Calu3 (cell line): ENCODE data around the gene DNAJC7. TPM values are rescaled to one million over a fixed set of nuclear protein-coding genes. Genes with fewer than 3 reads are reported as not detected.
A peak's percentile ranks its signal among the peaks of the same experiment; 100 is the strongest.

Source experiments
- BruUV-seq: library from RNA; stranded (reverse); fragments of 400-500 nt; replicated peaks from 2 replicates; lab custom pipeline; 2021; lab: Mats Ljungman, UMichigan
- CTCF ChIA-PET: fragments of 300-600 bp; sonication (Branson Sonifier 250); formaldehyde crosslinking; loops from one replicate; lab custom pipeline; 2022; ENCODE audit warnings: antibody characterized with exemption; lab: Charles Lee
- DNase-seq: peaks from one replicate; pipeline ENCODE4 v3.0.0; 2022
- H3K27ac Mint-ChIP-seq: one replicate; pipeline ENCODE4 v1.8.0; 2022; ENCODE audit warnings: mixed read lengths; ENCODE audit not compliant: unreplicated experiment
- H3K27me3 Mint-ChIP-seq: one replicate; pipeline ENCODE4 v1.8.0; 2022; ENCODE audit warnings: mixed read lengths; ENCODE audit not compliant: unreplicated experiment
- H3K36me3 Mint-ChIP-seq: one replicate; pipeline ENCODE4 v1.8.0; 2022; ENCODE audit warnings: mild to moderate bottlenecking, moderate library complexity, mixed read lengths; ENCODE audit not compliant: insufficient read depth, unreplicated experiment
- H3K4me1 Mint-ChIP-seq: one replicate; pipeline ENCODE4 v1.8.0; 2022; ENCODE audit warnings: mild to moderate bottlenecking, low read depth, mixed read lengths; ENCODE audit not compliant: unreplicated experiment
- H3K4me3 Mint-ChIP-seq: one replicate; pipeline ENCODE4 v1.8.0; 2022; ENCODE audit warnings: mild to moderate bottlenecking, low read depth, moderate library complexity, mixed read lengths; ENCODE audit not compliant: unreplicated experiment
- H3K9me3 Mint-ChIP-seq: one replicate; pipeline ENCODE4 v1.8.0; 2022; ENCODE audit warnings: low read depth, mixed read lengths; ENCODE audit not compliant: unreplicated experiment
- intact Hi-C: fragments of 100-400 bp; cut with micrococcal nuclease; formaldehyde crosslinking; loops from one replicate; pipeline ENCODE4 v1.10.0; 2022; ENCODE audit not compliant: unreplicated experiment
- total RNA-seq: library from RNA; stranded (reverse); gene quantifications from 2 replicates; pipeline ENCODE4 v1.2.3, GENCODE V29; 2022
- TF ChIP-seq, protein P1 (sequence below): fragments of 200-600 bp; IDR thresholded peaks from one replicate; pipeline ENCODE4 v1.8.0; 2022; ENCODE audit warnings: antibody characterized with exemption; ENCODE audit not compliant: unreplicated experiment

Gene DNAJC7
- total RNA-seq, 1 experiment from 2014 or later: 184 TPM

DNA sequence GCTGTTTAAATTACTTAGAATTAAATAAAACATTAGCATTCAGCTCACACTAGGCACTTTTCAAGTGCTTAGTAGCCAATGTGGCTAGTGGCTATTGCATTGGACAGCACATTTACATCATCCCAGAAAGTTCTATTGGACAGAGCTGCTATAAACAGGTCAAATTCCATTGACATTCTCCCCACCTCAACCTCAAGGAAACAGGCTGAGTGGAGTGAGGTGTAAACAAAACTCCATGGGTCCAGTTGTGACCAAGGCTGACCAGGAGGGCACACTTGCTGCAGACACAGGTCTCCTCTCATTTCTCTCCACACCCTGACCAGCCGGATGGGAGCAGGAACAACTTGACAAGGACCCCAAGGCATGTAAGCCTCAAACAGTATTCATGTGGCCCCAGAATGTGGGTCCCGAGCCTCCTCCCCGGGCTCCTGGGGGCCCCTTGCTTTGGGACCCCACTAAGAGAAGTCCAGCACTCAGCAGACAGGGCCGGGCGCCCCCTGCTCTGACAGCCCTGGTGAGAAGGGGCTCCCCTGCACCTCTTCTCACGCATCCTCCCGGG is 32.7 kb upstream of the DNAJC7 start:
- Mint-ChIP-seq H3K4me3 (peak overlapping the region; percentile 76), H3K4me1 (peaks cover 7% of the 10 kb centered on the region), H3K9me3 (no peaks in the 10 kb centered on the region), H3K36me3 (peaks cover 14% of the 10 kb centered on the region), H3K27me3 (peaks cover 38% of the 10 kb centered on the region), H3K27ac (no peak overlapping the region)
- CTCF ChIA-PET: interaction anchor here (0.9 to 1.3 kb wide), 2 partner anchors 32 to 87 kb away, joined by 3 read pairs; partner anchors contain the start of gene DNAJC7
- TF ChIP-seq, protein P1, sequence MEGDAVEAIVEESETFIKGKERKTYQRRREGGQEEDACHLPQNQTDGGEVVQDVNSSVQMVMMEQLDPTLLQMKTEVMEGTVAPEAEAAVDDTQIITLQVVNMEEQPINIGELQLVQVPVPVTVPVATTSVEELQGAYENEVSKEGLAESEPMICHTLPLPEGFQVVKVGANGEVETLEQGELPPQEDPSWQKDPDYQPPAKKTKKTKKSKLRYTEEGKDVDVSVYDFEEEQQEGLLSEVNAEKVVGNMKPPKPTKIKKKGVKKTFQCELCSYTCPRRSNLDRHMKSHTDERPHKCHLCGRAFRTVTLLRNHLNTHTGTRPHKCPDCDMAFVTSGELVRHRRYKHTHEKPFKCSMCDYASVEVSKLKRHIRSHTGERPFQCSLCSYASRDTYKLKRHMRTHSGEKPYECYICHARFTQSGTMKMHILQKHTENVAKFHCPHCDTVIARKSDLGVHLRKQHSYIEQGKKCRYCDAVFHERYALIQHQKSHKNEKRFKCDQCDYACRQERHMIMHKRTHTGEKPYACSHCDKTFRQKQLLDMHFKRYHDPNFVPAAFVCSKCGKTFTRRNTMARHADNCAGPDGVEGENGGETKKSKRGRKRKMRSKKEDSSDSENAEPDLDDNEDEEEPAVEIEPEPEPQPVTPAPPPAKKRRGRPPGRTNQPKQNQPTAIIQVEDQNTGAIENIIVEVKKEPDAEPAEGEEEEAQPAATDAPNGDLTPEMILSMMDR: no peak
- no TSS peak for BruUV-seq
- intact Hi-C loops: no loop called here
- peak; percentile 18 for DNase-seq

- TF ChIP-seq, protein P1: no peak
- intact Hi-C loops: no loop called here
- peaks cover 14% of the 10 kb centered on the region for H3K36me3 Mint-ChIP-seq
- peaks cover 7% of the 10 kb centered on the region for H3K4me1 Mint-ChIP-seq
- CTCF ChIA-PET: no interaction called here
- no TSS peak for BruUV-seq
- H3K9me3 Mint-ChIP-seq: no peaks in the 10 kb centered on the region
- DNase-seq: no peak
- H3K4me3 Mint-ChIP-seq: no peak overlapping the region
- H3K27ac Mint-ChIP-seq: no peak overlapping the region
- peaks cover 13% of the 10 kb centered on the region for H3K27me3 Mint-ChIP-seq
Measured at GRCh38 chr17:42047343-42047742, 30.1 kb upstream of the DNAJC7 start.

DNA sequence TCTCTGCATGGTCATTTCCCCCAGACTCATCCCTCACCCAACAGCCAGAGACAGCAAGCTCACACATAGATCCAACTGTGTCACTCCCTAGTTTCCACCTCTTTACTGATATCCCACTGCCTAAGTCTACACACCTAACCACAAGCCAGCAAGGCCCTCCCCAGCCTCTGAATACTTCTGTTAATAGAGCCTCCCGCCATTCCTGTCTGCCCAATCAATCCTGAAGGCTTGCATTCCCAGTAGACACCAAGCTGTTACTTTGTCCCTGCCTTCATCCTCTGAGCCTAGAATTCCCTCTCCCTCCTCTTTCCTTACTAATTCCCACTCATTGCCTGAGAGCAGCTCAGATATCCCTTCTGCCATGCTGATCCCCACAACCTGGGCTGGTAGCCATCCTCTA is 28.5 kb upstream of the DNAJC7 start:
- H3K36me3 Mint-ChIP-seq: peaks cover 8% of the 10 kb centered on the region
- no TSS peak for BruUV-seq
- H3K4me3 Mint-ChIP-seq: no peak overlapping the region
- DNase-seq: no peak
- intact Hi-C loops: no loop called here
- TF ChIP-seq, protein P1: no peak
- H3K27ac Mint-ChIP-seq: no peak overlapping the region
- H3K27me3 Mint-ChIP-seq: no peaks in the 10 kb centered on the region
- peaks cover 2% of the 10 kb centered on the region for H3K4me1 Mint-ChIP-seq
- H3K9me3 Mint-ChIP-seq: no peaks in the 10 kb centered on the region
- CTCF ChIA-PET: interaction anchor here (0.6 to 1.2 kb wide), 2 partner anchors 12 to 113 kb away, joined by 3 to 4 read pairs; no protein-coding TSS in a partner anchor

GRCh38 chr17:42042598-42043319 is 25.5 kb upstream of the DNAJC7 start:
- no peak overlapping the region for H3K27ac Mint-ChIP-seq
- H3K4me3 Mint-ChIP-seq: no peak overlapping the region
- no TSS peak for BruUV-seq
- no peaks in the 10 kb centered on the region for H3K27me3 Mint-ChIP-seq
- TF ChIP-seq, protein P1: no peak
- H3K9me3 Mint-ChIP-seq: no peaks in the 10 kb centered on the region
- CTCF ChIA-PET: no interaction called here
- intact Hi-C loops: no loop called here
- no peaks in the 10 kb centered on the region for H3K36me3 Mint-ChIP-seq
- no peaks in the 10 kb centered on the region for H3K4me1 Mint-ChIP-seq
- no peak for DNase-seq
